Activated CD8-positive, alpha-beta memory T cell treated with anti-CD3 and anti-CD28 coated beads, Interleukin-2, amount 10 ng/mL, durations not matched to agents 7 days and 5 days (primary cell): ENCODE data around the gene PRPF19. TPM values are rescaled to one million over a fixed set of nuclear protein-coding genes. Genes with fewer than 3 reads are reported as not detected.

Source experiments
- ATAC-seq: fragments of 150-1000 bp; cut with Tn5 transposase; one replicate; pipeline ENCODE4 v1.10.0; 2021; ENCODE audit warnings: moderate library complexity
- CTCF ChIA-PET: fragments of 350-600 bp; sonication (Branson Sonifier 250); formaldehyde crosslinking; loops from one replicate; lab custom pipeline; 2021; ENCODE audit warnings: antibody characterized with exemption; lab: Charles Lee
- DNase-seq: peaks from one replicate; pipeline ENCODE4 v3.0.0-alpha.2; 2020
- H3K27ac Mint-ChIP-seq: one replicate; pipeline ENCODE4 v1.8.0; 2021; ENCODE audit warnings: mild to moderate bottlenecking, mixed read lengths
- H3K27me3 Mint-ChIP-seq: one replicate; pipeline ENCODE4 v1.8.0; 2021; ENCODE audit warnings: mixed read lengths
- H3K36me3 Mint-ChIP-seq: one replicate; pipeline ENCODE4 v1.8.0; 2021; ENCODE audit warnings: mild to moderate bottlenecking, mixed read lengths
- H3K4me1 Mint-ChIP-seq: one replicate; pipeline ENCODE4 v1.8.0; 2021; ENCODE audit warnings: mixed read lengths
- H3K4me3 Mint-ChIP-seq: one replicate; pipeline ENCODE4 v1.8.0; 2021; ENCODE audit warnings: mild to moderate bottlenecking, moderate library complexity, mixed read lengths
- H3K9me3 Mint-ChIP-seq: one replicate; pipeline ENCODE4 v1.8.0; 2022; ENCODE audit warnings: low read depth, mixed read lengths
- total RNA-seq, 2 experiments: library from RNA; stranded (reverse); gene quantifications; one replicate each; pipeline ENCODE4 v1.2.3, GENCODE V29; 2021

PRPF19 gene
- total RNA-seq, 2 experiments from 2014 or later, result 125 to 144 TPM

GRCh38 chr11:60859616-60860250 lies 46.7 kb downstream of the PRPF19 start:
- DNase-seq (no peak), ATAC-seq (no peak)
- peaks cover 45% of the 10 kb centered on the region for H3K4me1 Mint-ChIP-seq
- no peak overlapping the region for H3K4me3 Mint-ChIP-seq
- no peaks in the 10 kb centered on the region for H3K36me3 Mint-ChIP-seq
- H3K27me3 Mint-ChIP-seq, result peaks cover 5% of the 10 kb centered on the region
- no peaks in the 10 kb centered on the region for H3K9me3 Mint-ChIP-seq
- CTCF ChIA-PET, result interaction anchor here (1.3 to 1.7 kb wide), 2 partner anchors 10 to 28 kb away, joined by 4 to 9 read pairs; no protein-coding TSS in a partner anchor
- H3K27ac Mint-ChIP-seq, result peak overlapping the region; percentile 5

GRCh38 chr11:60858731-60859464 lies 47.5 kb downstream of the PRPF19 start:
- CTCF ChIA-PET, result no interaction called here
- H3K4me3 Mint-ChIP-seq, result no peak overlapping the region

DNA sequence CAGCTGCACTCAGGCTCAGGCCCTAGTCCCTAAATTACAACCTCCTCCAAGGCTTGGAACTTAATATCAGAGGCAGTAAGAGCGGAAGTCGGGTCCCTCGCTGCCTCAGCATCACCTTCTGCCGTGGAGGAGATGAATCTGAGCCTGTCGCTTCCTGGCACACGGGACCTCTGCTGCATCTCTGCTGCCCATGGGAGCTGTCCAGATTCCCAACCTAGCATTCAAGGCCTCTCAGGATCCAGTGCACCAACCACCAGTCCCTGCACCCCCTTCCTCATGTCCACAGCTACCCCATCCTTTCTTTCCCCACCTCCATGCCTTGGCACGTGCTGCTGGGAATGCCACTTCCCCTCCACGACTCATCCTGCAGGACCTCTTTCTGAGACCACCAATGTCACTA lies 48.1 kb downstream of the PRPF19 start:
- Mint-ChIP-seq H3K4me1 (peaks cover 36% of the 10 kb centered on the region), H3K36me3 (peaks cover 1% of the 10 kb centered on the region), H3K27ac (peak overlapping the region; percentile 79), H3K27me3 (peaks cover 5% of the 10 kb centered on the region), H3K9me3 (no peaks in the 10 kb centered on the region), H3K4me3 (no peak overlapping the region)
- CTCF ChIA-PET, result no interaction called here
- ATAC-seq (no peak), DNase-seq (no peak)

More at GRCh38 chr11:60858731-60859464, 47.5 kb downstream of the PRPF19 start:
- Mint-ChIP-seq H3K36me3 (no peaks in the 10 kb centered on the region), H3K27me3 (peaks cover 5% of the 10 kb centered on the region), H3K4me1 (peaks cover 37% of the 10 kb centered on the region), H3K27ac (peak overlapping the region; percentile 79), H3K9me3 (no peaks in the 10 kb centered on the region)
- DNase-seq (no peak), ATAC-seq (peak; percentile 68)

DNA sequence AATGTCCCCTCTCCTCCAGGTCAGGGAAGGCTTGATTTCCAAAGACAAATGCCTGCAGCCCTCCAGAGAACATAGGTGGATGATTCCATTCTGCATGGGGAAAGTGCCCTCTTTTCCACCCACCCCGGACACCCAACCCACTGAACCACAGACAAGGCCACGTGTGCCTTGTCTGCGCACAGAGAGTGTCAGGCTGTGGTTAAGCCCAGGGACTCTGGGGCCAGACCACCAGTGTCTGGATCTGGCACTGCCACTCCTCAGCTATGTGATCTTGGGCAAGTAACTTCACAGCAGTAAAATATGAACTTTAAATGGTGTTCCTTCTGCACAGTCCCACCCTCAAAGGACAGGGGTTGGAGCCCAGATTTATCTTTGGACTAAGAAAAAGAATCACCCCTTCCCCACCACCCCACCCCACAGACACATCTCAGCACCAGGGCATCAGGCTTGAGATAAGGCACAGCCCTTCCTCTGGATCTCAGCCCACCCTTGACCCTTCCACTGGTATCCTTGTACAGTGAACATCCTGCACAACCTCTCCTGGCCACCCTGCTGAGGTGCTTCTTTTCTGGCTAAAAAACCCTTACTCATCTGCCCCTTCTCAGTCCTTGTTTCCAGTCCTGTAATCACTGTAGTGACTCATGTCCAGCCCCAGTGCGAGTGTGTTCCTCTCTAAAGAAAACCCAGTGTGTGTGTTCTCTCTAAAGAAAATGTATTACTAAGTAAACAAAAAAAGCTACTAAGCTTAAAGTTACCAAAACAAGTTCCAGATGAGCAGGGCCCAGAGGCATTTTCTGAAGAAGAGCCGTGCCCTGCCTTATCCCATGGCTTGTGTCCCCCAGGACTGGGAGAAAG lies 48.8 kb downstream of the PRPF19 start:
- no peak for ATAC-seq
- Mint-ChIP-seq H3K36me3 (peaks cover 4% of the 10 kb centered on the region), H3K9me3 (no peaks in the 10 kb centered on the region), H3K27me3 (peaks cover 5% of the 10 kb centered on the region), H3K4me3 (no peak overlapping the region), H3K4me1 (peaks cover 36% of the 10 kb centered on the region), H3K27ac (peak overlapping the region; percentile 1)
- DNase-seq, result no peak
- CTCF ChIA-PET, result no interaction called here

DNA sequence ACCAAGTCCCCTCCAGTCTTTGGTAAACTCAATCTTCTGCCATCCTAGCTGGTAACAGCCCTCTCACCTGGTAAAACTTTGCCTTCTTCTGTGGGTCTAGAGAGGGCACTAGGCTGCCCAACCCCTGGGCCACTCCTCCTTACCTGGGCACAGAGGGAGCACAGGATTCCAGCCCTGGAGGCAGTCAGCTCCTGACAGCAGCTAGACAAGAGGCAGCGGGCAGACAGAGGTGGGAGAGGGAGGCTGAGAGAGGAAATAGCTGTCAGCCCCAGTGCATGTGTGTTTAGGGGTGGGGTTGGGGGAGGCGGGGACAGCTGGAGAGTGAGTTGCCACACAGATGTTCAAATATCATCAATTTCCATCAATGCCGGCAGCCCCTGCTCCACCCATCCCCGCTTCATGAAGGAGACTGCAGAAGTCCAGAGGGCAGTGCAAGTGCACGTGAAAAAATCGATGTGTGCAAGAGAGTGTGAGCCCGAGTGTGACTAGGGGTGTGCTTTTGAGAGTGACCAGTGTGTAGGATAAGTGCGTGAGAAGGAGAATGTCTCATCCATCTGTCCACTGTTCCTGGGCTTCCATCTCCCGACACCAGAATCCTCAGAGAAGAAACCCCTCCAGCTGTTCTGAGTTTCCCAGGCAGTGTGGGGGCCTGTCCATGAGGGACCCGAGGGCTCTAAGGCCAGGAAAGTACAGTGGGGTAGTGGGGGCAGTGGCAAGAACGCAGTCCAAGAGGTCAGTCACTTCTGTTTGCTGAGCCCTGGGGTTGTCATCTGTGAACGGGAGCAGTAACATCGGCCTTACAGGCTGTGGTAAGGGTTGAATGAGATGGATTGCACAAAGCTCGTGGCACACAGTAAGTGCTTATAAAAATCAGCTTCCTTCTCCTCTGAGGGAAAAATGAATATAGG lies 50.4 kb downstream of the PRPF19 start, which contains the start of gene PTGDR2:
Gene PTGDR2, minus strand, starts transcription at position 225 of the 908 bp plus-strand sequence. CDS start 2,228 bp downstream, outside the sequence.
- no peaks in the 10 kb centered on the region for H3K9me3 Mint-ChIP-seq
- H3K4me3 Mint-ChIP-seq, result peak within 1 kb of the TSS; percentile 58
- no peak for ATAC-seq

GRCh38 chr11:60854847-60855725 lies 51.3 kb downstream of the PRPF19 start:
- H3K27ac Mint-ChIP-seq, result peak overlapping the region; percentile 64
- H3K36me3 Mint-ChIP-seq, result peaks cover 10% of the 10 kb centered on the region
- peaks cover 5% of the 10 kb centered on the region for H3K27me3 Mint-ChIP-seq
- peak overlapping the region; percentile 58 for H3K4me3 Mint-ChIP-seq
- no peak for ATAC-seq
- no peaks in the 10 kb centered on the region for H3K9me3 Mint-ChIP-seq
- CTCF ChIA-PET, result interaction anchor here (1.8 to 2.8 kb wide), 4 partner anchors 9 to 32 kb away, joined by 4 to 16 read pairs (median 9); no protein-coding TSS in a partner anchor
- no peak for DNase-seq
- peaks cover 36% of the 10 kb centered on the region for H3K4me1 Mint-ChIP-seq

More for the DNA sequence above, 50.4 kb downstream of the PRPF19 start, which contains the start of gene PTGDR2:
- no peak for DNase-seq
- CTCF ChIA-PET, result interaction anchor here (0.9 to 2.8 kb wide), 6 partner anchors 9 to 44 kb away, joined by 3 to 16 read pairs (median 6); no protein-coding TSS in a partner anchor
- Mint-ChIP-seq H3K36me3 (peaks cover 7% of the 10 kb centered on the region), H3K27me3 (peaks cover 5% of the 10 kb centered on the region), H3K4me1 (peaks cover 36% of the 10 kb centered on the region), H3K27ac (peak within 1 kb of the TSS; percentile 64)

DNA sequence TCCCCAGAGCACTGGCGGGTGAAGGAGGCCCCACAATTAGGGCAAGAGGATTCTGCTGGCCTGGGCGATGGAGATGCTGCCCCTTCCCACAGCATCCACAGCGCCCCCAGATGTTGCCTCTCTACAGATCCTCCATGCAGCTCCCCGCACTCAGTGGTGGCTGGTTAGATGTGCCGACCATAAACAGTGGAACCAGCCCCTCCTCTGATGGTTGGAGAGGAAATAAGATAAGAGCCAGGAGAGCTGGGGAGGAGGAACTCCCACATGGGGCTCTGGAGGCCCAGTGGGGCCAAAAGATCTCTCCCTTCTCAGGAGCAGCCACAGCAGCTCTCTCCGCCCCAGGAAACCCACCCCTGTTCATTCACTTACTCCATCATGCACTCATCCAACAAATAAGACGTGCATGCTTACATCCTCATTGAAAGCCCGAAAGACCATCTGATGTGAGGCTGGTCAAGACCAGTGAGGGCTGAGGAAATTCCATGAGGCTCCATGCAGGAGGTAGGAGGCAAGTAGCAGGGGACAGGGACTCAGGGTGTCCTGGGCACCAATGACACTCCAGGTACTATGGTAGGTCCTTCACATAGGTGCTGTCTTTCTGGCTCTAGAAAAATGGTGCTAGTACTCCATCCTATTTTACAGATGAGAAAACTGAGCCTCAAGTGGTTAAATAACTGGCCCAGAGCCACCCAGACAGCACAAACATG lies 52.1 kb downstream of the PRPF19 start:
- H3K36me3 Mint-ChIP-seq, result peaks cover 10% of the 10 kb centered on the region
- no peak for ATAC-seq
- no peak for DNase-seq
- CTCF ChIA-PET, result interaction anchor here (2.8 kb wide), 2 partner anchors 18 to 24 kb away, joined by 8 to 16 read pairs; no protein-coding TSS in a partner anchor
- H3K27ac Mint-ChIP-seq, result no peak overlapping the region
- H3K9me3 Mint-ChIP-seq, result no peaks in the 10 kb centered on the region
- H3K4me3 Mint-ChIP-seq, result no peak overlapping the region
- peaks cover 5% of the 10 kb centered on the region for H3K27me3 Mint-ChIP-seq
- peaks cover 32% of the 10 kb centered on the region for H3K4me1 Mint-ChIP-seq

GRCh38 chr11:60852982-60853950 lies 53.1 kb downstream of the PRPF19 start:
- no peak for DNase-seq
- CTCF ChIA-PET, result no interaction called here
- Mint-ChIP-seq H3K4me3 (no peak overlapping the region), H3K27ac (no peak overlapping the region), H3K27me3 (peaks cover 5% of the 10 kb centered on the region), H3K4me1 (peaks cover 22% of the 10 kb centered on the region), H3K36me3 (peaks cover 10% of the 10 kb centered on the region), H3K9me3 (no peaks in the 10 kb centered on the region)
- ATAC-seq, result no peak

GRCh38 chr11:60852117-60852981 lies 54.0 kb downstream of the PRPF19 start:
- no peak for DNase-seq
- Mint-ChIP-seq H3K4me3 (no peak overlapping the region), H3K4me1 (peaks cover 14% of the 10 kb centered on the region), H3K27ac (no peak overlapping the region), H3K36me3 (peaks cover 10% of the 10 kb centered on the region), H3K9me3 (no peaks in the 10 kb centered on the region), H3K27me3 (peaks cover 5% of the 10 kb centered on the region)
- no peak for ATAC-seq
- CTCF ChIA-PET, result no interaction called here
